ENCODE data around the gene CDC42SE1. TPM values are rescaled to one million over a fixed set of nuclear protein-coding genes. Genes with fewer than 3 reads are reported as not detected.

CDC42SE1 gene
- total and polyA plus RNA-seq, 9 of the 15 experiments (the other 6 are each of a cell fraction or from before 2014, with no cell fraction given): 78.1 to 189 (median 114) TPM

GRCh38 chr1:151059109-151060006 lies at the start of gene CDC42SE1 (continued):
- no peak for TF ChIP-seq POLR2H (tag; IDR thresholded peaks at IDR 0.05; ENCODE audit: low read depth)
- peak; percentile 87 for TF ChIP-seq PRDM10 (IDR thresholded peaks at IDR 0.05; ENCODE audit: partially characterized antibody)
- TF ChIP-seq, protein P1, sequence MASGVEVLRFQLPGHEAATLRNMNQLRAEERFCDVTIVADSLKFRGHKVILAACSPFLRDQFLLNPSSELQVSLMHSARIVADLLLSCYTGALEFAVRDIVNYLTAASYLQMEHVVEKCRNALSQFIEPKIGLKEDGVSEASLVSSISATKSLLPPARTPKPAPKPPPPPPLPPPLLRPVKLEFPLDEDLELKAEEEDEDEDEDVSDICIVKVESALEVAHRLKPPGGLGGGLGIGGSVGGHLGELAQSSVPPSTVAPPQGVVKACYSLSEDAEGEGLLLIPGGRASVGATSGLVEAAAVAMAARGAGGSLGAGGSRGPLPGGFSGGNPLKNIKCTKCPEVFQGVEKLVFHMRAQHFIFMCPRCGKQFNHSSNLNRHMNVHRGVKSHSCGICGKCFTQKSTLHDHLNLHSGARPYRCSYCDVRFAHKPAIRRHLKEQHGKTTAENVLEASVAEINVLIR (CRISPR knock-in tag; IDR thresholded peaks at IDR 0.05): peak; percentile 55; the same call in 1 of the 2 replicates
- TF ChIP-seq MLLT1 (IDR thresholded peaks at IDR 0.05): peak; percentile 83 to 90
- peak; percentile 37; the same call in 1 of the 2 replicates for TF ChIP-seq HSF4 (CRISPR knock-in tag; IDR thresholded peaks at IDR 0.05; ENCODE audit: borderline replicate concordance)
- TF ChIP-seq NUFIP1 (IDR thresholded peaks at IDR 0.05; ENCODE audit: partially characterized antibody): no peak
- TF ChIP-seq, protein P2, sequence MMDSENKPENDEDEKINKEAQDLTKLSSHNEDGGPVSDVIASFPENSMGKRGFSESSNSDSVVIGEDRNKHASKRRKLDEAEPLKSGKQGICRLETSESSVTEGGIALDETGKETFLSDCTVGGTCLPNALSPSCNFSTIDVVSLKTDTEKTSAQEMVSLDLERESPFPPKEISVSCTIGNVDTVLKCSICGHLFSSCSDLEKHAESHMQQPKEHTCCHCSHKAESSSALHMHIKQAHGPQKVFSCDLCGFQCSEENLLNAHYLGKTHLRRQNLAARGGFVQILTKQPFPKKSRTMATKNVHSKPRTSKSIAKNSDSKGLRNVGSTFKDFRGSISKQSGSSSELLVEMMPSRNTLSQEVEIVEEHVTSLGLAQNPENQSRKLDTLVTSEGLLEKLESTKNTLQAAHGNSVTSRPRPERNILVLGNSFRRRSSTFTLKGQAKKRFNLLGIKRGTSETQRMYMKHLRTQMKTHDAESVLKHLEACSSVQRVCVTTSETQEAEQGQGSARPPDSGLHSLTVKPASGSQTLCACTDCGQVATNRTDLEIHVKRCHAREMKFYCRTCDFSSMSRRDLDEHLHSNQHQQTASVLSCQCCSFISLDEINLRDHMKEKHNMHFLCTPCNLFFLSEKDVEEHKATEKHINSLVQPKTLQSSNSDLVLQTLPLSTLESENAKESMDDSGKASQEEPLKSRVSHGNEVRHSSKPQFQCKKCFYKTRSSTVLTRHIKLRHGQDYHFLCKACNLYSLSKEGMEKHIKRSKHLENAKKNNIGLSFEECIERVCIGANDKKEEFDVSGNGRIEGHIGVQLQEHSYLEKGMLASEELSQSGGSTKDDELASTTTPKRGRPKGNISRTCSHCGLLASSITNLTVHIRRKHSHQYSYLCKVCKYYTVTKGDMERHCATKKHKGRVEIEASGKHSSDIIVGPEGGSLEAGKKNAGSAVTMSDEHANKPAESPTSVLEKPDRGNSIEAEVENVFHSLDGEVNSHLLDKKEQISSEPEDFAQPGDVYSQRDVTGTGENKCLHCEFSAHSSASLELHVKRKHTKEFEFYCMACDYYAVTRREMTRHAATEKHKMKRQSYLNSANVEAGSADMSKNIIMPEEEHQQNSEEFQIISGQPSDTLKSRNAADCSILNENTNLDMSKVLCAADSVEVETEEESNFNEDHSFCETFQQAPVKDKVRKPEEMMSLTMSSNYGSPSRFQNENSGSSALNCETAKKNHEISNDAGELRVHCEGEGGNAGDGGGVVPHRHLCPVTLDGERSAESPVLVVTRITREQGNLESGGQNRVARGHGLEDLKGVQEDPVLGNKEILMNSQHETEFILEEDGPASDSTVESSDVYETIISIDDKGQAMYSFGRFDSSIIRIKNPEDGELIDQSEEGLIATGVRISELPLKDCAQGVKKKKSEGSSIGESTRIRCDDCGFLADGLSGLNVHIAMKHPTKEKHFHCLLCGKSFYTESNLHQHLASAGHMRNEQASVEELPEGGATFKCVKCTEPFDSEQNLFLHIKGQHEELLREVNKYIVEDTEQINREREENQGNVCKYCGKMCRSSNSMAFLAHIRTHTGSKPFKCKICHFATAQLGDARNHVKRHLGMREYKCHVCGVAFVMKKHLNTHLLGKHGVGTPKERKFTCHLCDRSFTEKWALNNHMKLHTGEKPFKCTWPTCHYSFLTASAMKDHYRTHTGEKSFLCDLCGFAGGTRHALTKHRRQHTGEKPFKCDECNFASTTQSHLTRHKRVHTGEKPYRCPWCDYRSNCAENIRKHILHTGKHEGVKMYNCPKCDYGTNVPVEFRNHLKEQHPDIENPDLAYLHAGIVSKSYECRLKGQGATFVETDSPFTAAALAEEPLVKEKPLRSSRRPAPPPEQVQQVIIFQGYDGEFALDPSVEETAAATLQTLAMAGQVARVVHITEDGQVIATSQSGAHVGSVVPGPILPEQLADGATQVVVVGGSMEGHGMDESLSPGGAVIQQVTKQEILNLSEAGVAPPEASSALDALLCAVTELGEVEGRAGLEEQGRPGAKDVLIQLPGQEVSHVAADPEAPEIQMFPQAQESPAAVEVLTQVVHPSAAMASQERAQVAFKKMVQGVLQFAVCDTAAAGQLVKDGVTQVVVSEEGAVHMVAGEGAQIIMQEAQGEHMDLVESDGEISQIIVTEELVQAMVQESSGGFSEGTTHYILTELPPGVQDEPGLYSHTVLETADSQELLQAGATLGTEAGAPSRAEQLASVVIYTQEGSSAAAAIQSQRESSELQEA (IDR thresholded peaks at IDR 0.05; ENCODE audit: low read depth): no peak
- TF ChIP-seq NCOA4 (IDR thresholded peaks at IDR 0.05; ENCODE audit: partially characterized antibody): no peak
- TF ChIP-seq ZNF347 (CRISPR knock-in tag; IDR thresholded peaks at IDR 0.05; ENCODE audit: low read depth): no peak
- TF ChIP-seq HIVEP1 (CRISPR knock-in tag; IDR thresholded peaks at IDR 0.05): peak; percentile 21; the same call in 1 of the 2 replicates
- no peak for TF ChIP-seq ASH1L (IDR thresholded peaks at IDR 0.05; ENCODE audit: borderline replicate concordance, low read depth, partially characterized antibody)

All from K562 (cell line).